ENCODE results near the gene CAMK1D.

DNA sequence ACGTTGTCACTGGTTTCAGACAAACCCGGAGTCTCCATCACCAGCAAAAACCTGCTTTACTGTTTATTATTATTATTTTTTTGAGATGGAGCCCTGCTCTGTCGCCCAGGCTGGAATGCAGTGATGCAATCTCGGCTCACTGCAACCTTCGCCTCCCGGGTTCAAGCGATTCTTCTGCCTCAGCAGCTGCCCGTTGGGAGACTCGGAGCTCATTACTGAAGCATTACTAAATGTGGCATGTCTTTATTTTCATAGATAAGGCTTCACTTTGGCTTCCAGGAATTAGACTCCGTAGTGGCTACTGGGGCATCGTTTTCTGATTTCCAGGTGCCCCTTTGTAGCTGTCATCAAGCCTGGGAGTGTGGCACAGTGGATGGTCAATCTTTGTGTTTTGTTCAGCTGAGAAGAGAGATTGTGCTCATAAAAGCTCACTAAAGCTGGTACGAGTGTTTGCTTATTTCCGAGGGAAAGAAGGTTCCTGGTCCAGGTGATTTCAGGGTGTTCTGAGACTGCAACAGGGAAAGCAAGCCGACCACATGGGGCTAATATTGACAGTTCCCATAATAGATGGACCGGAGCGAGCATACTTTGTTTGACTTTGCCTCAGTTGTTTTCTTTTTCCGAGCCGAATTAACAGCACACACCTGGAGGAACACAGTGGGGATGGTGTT, 163.1 kb downstream of the CAMK1D start:
- TF ChIP-seq POLR2A (IDR thresholded peaks at IDR 0.05): no peak
- TF ChIP-seq, protein P1, sequence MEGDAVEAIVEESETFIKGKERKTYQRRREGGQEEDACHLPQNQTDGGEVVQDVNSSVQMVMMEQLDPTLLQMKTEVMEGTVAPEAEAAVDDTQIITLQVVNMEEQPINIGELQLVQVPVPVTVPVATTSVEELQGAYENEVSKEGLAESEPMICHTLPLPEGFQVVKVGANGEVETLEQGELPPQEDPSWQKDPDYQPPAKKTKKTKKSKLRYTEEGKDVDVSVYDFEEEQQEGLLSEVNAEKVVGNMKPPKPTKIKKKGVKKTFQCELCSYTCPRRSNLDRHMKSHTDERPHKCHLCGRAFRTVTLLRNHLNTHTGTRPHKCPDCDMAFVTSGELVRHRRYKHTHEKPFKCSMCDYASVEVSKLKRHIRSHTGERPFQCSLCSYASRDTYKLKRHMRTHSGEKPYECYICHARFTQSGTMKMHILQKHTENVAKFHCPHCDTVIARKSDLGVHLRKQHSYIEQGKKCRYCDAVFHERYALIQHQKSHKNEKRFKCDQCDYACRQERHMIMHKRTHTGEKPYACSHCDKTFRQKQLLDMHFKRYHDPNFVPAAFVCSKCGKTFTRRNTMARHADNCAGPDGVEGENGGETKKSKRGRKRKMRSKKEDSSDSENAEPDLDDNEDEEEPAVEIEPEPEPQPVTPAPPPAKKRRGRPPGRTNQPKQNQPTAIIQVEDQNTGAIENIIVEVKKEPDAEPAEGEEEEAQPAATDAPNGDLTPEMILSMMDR (IDR thresholded peaks at IDR 0.05): no peak

Measured in stomach (tissue), 4 donors.